Transverse colon (tissue), 3 donors: Measurements from ENCODE around the gene SIGLEC7.

Experiments used
- EP300 ChIP-seq: sonication (generic); formaldehyde crosslinking; IDR thresholded peaks from one replicate; pipeline ENCODE4 v1.6.1; 2017; ENCODE audit warnings: antibody characterized with exemption, low read depth
- POLR2A ChIP-seq: fragments of 450-650 bp; IDR thresholded peaks from one replicate; pipeline ENCODE4 v1.6.1; 2016; ENCODE audit warnings: antibody characterized with exemption, mild to moderate bottlenecking, moderate library complexity
- TF ChIP-seq, protein P1 (sequence below), 5 experiments: fragments of 200-600 bp in 3 of 5; fragments of 450-650 bp in 2 of 5; sonication (generic) in 3 of 5; IDR thresholded peaks; 1 replicate in 2 of 5; 2 replicates in 3 of 5; pipeline ENCODE4 v1.5.1; 2016 to 2017; ENCODE audit warnings: antibody characterized with exemption in 5 of 5, inconsistent platforms in 3 of 5, mild to moderate bottlenecking in 2 of 5, moderate library complexity in 1 of 5

DNA sequence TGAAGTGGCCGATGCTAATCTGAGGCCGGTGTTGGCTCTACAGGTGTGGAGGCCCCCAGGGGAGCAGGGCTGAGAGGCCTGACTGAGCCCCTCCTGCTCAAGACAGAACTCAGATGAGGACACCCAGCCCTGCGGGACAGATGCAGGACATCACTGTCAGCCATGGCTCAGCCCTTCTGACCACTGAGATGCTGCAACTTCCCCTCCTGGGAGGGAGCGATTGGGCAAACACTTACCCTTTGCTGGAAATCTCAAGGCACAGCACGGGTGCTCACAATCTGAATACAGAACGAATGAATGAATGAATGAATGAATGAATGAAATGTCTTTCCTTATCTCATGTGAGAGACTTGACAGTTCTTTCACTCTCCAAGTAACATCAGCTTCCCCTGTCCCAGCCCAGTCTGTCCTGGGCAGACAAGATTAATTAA is 3.5 kb upstream of the SIGLEC7 start:
- TF ChIP-seq POLR2A (no peak), EP300 (no peak)
- TF ChIP-seq, protein P1, sequence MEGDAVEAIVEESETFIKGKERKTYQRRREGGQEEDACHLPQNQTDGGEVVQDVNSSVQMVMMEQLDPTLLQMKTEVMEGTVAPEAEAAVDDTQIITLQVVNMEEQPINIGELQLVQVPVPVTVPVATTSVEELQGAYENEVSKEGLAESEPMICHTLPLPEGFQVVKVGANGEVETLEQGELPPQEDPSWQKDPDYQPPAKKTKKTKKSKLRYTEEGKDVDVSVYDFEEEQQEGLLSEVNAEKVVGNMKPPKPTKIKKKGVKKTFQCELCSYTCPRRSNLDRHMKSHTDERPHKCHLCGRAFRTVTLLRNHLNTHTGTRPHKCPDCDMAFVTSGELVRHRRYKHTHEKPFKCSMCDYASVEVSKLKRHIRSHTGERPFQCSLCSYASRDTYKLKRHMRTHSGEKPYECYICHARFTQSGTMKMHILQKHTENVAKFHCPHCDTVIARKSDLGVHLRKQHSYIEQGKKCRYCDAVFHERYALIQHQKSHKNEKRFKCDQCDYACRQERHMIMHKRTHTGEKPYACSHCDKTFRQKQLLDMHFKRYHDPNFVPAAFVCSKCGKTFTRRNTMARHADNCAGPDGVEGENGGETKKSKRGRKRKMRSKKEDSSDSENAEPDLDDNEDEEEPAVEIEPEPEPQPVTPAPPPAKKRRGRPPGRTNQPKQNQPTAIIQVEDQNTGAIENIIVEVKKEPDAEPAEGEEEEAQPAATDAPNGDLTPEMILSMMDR (IDR thresholded peaks at IDR 0.05): no peak
